CD4-positive, alpha-beta T cell treated with Interleukin-21 for 1 hour (primary cell): ENCODE results near the gene MAST2.
"Not testable (repeated sequence)": the region's sequence is repeated elsewhere in the genome, so short reads cannot be mapped to it uniquely, and the experiment has no call there.

Experiments
- DNase-seq: peaks from one replicate; pipeline ENCODE4 v3.0.0-alpha.2; 2020

The MAST2 gene

GRCh38 chr1:45908611-45909140 lies 105.3 kb downstream of the MAST2 start:
- no peak for DNase-seq

GRCh38 chr1:45911634-45912033 lies 108.2 kb downstream of the MAST2 start:
- no peak for DNase-seq

DNA sequence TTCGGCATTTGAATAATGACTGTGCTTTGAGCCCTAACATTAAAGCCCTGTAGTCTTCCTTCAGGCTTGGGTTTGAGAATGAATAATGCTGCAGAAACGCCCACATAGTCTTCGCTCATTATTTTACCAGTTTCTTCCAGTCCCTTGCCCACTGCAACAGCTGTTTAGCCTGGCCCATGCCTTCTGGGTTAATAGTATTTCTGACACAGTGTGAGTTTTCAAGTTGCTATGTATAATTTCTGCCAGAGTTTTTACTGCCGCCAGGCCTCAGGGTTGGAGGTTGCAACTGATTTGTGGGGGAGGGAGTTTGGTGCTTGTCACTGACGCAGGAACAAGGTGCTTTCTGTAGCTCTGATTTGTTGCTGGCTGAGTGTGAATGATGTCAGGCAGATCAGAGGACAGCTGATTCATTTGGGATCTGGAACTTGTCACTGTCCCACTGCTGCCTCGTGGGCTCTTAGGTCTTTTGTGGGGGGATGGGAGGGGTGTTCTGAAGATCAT lies 109.8 kb downstream of the MAST2 start:
- no peak for DNase-seq

- no peak for DNase-seq
Observed at GRCh38 chr1:45913731-45914501, 110.5 kb downstream of the MAST2 start.

DNA sequence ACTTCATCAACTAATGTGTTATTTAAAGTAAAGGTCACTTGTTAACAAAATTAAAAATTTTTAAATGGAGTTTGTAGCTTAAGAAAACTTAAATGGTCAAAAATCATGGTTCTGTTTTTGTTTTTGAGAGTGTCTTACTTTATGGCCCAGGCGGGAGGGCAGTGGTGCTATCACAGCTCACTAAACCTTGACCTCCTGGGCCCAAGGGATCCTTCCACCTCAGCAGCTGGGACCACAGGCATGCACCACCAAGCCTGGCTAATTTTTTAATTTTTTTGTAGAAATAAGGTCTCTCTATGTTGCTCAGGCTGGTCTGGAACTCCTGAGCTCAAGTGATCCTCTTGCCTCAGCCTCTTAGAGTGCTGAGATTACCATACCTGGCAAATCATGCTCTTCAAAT lies 111.4 kb downstream of the MAST2 start:
- DNase-seq, result no peak

GRCh38 chr1:45922374-45922773 lies 119.0 kb downstream of the MAST2 start:
- DNase-seq, result no peak

- no peak for DNase-seq
Observed at GRCh38 chr1:45922813-45923212, 119.4 kb downstream of the MAST2 start.

DNA sequence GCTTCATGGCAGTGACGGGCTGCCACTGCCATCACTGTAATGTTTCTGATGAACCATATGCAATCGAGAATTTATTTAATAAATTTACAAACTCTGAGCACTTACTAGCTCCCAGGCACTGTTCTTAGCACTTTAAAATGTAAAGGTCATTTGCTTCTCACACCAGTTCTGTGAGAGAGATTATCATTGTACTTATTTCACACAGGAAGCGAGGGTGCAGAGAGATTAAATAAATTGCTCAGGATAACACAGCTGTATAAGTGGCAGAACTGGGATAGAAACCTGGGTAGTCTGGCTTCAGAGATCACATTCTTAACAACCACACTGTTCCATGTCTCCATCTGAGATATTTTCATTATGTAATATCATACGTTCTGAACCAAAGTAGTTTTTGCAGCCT lies 119.9 kb downstream of the MAST2 start:
- no peak for DNase-seq

- DNase-seq, result no peak
Observed at GRCh38 chr1:45924736-45925135, 121.3 kb downstream of the MAST2 start.

- DNase-seq, result no peak
Observed at GRCh38 chr1:45925728-45926287, 122.4 kb downstream of the MAST2 start.

DNA sequence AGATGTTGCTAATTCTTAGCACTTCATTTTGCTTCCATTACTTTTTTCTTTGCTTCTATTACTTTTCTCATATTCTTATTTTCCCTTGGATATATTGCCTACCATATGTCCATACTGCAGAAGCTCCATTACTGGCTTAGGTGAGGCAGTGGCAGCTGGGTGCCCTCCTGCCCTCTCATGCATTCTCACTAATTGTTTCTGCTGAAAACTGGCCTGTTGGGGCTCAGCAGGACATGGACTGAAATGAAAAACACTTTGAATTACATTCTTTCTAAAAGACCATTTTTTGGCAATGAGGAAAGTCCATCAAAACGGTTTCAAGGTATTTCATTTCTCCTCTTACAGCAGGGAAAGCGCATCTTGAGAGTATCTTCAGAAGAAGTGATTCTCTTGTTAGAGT lies 122.9 kb downstream of the MAST2 start:
- DNase-seq, result no peak

DNA sequence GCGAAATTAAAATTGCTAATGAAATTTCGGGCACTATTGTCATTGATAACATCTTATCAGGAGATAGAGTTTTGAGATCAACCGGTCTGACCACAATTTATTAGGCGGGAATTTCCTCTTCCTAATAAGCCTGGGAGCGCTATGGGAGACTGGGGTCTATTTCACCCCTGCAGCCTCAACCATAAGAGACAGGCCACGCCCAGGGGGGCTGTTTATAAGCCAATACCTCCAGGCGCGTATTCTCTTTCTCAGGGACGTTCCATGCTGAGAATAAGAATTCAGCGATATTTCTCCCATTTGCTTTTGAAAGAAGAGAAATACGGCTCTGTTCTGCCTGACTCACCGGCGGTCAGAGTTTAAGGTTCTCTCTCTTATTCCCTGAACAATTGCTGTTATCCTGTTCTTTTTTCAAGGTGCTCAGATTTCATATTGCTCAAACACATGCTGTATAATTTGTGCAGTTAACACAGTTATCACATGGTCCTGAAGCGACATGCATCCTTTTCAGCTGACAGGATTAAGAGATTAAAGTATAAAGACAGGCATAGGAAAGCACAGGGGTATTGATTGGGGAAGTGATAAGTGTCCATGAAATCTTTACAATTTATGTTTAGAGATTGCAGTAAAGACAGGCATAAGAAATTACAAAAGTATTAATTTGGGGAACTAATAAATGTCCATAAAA lies 124.0 kb downstream of the MAST2 start:
- DNase-seq, result not testable (repeated sequence)

DNA sequence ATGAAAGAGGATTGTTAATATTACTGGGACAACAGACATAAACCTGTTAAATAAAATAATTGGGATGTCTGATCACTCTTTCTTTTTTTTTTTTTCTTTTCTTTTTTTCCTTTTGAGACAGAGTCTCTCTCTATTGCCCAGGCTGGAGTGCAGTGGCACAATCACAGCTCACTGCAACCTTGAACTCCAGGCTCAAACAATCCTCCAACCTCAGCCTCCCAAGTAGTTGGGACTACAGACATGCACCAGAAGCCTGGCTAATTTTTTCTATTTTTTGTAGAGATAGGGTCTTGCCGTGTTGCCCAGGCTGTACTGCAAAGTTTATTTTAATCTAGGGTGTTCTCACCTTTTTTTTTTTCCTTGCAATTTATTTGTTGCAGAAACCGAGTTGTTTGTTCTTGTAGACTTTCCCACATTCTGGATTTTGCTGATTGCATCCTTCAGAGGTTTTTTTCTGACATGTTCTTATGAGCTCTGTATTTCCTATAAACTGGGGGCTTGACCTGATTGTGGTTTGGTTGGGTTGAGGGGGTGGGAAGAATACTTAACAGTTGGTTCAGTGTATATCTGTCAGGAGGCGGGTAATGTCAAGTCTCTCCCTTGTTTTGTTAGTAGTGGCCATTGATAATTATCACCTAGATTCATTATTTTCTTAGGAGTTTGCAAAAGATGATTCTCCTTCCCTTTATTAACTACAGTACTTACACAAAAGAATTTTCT lies 125.2 kb downstream of the MAST2 start:
- no peak for DNase-seq

DNA sequence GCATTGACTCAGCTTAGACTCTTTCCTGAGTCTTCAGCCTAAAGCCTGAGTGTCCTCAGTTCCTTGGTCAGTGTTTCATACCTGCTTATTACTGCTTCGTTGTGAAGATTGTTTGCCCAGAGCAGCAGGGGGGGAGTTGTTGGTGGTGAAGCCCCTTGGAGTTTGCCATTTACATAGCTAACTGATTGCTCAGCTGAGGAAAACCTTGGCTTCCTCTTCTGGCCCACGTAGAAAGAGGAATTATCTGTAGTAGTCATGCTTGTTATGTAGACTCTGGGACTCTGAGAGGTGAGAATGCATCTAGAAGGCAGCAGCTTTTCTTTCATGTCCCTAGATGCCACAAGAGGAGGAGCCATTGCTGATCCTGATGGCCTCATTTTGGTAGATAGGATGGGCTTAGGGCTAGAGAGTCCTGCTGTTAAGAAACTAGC lies 125.9 kb downstream of the MAST2 start:
- DNase-seq, result no peak

DNA sequence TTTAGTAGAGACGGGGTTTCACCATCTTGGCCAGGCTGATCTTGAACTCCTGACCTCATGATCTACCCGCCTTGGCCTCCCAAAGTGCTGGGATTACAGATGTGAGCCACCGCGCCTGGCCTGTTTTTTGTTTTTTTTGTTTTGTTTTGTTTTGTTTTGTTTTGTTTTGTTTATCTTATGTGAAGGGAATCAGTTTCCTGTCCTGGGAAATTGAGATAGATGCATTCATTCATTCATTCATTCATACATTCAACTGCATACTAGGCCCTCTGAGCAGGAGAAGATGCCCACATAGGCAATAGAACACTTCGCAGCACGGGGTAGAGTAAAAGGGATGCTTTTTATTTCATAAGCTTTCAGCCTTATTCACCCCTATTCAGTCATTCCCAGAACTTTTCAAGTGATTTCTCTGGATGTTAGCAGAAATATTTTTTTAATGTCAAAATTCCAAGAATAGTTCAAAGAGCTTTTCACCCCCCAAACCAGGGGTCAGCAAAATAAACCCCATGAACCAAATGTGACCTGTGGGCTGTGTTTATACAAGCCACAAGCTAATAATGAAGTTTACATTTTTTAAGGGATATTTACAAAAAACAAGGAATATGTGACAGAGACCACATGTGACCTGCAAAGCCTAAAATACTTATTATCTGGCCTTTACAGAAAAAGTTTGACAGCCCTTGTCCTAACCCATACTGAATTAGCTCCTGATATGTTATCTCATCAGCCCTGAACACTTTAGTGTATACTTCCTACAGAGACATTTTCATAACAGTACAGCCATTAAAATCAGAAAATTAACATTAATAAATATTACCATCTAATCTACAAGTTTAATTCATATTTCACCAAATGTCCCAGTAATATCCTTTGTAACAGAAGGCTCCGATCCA lies 127.1 kb downstream of the MAST2 start:
- DNase-seq, result no peak

- DNase-seq, result not testable (repeated sequence)
Observed at GRCh38 chr1:45932205-45932604, 128.8 kb downstream of the MAST2 start.

GRCh38 chr1:45934947-45935346 lies 131.5 kb downstream of the MAST2 start:
- no peak for DNase-seq

DNA sequence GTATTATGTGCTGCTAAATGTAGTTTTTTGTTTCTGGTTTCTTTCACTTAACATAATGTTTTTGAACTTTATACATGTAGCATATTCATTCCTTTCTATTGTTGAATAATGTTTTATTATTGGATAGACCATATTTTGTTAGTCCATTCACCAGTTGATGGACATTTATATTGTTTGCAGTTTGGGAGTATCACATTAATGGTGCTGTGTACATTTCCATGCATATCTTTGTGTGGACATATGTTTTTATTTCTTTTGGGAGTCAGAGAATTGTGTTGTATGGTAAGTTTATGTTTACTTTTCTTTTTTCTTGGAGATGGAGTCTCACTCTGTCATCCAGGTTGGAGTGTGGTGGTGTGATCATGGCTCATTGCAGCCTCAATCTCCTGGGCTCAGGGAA lies 134.6 kb downstream of the MAST2 start:
- DNase-seq, result no peak

DNA sequence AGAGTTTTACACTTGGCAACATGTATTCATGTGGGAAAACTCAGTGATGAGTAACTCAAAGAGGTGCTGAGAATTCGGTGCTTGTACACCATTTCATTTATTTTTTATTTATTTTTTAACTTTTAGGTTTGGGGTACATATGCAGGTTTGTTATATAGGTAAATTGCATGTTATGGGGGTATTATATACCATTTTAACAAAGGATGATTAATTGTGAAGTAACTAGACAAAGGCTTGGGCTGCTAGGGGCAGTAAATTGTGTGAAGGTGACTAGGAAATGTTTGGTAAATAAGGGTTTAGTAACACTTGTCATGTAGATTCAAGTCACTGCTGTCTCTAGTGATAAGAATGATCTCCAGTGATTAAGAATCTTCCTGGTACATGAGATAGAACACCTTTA lies 139.0 kb downstream of the MAST2 start:
- DNase-seq, result no peak

- DNase-seq, result no peak
Observed at GRCh38 chr1:45943185-45943584, 139.8 kb downstream of the MAST2 start.

DNA sequence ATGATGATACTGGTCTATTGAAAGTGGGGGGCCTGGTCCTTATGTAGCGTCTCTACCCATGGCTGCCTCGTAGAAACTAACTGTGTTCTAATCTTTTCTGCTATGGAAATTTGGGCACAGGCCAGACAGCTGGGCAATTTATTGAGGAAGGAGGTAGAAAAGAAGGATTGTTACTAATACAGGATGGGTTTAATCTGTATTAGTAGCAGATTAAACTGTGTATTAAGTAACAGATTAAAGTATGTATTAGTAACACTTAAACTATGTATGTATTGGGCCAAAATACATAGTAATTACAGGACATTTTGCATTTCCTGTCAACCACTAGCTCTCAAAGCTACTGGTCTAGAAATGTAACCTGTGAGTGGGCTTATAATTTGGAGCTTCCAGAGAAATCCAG lies 142.0 kb downstream of the MAST2 start:
- DNase-seq, result no peak

GRCh38 chr1:45949462-45949861 lies 146.1 kb downstream of the MAST2 start:
- DNase-seq, result not testable (repeated sequence)
